HG03520 (cell line): ENCODE measurements around the gene DEXI.
"Not testable (repeated sequence)": the region's sequence is repeated elsewhere in the genome, so short reads cannot be mapped to it uniquely, and the experiment has no call there.

ENCODE experiments used
- ATAC-seq: cut with Tn5 transposase; IDR thresholded peaks from one replicate; pipeline ENCODE4 v1.9.1; 2021; ENCODE audit warnings: mild to moderate bottlenecking, moderate library complexity; ENCODE audit not compliant: unreplicated experiment

DEXI gene

GRCh38 chr16:10943064-10943353, 741 bp upstream of the DEXI start:
- no peak for ATAC-seq

GRCh38 chr16:10941935-10942351, 325 bp downstream of the DEXI start:
- ATAC-seq: not testable (repeated sequence)

- no peak for ATAC-seq
Observed at GRCh38 chr16:10941127-10941933, 938 bp downstream of the DEXI start.

GRCh38 chr16:10940501-10941079, 1.7 kb downstream of the DEXI start:
- ATAC-seq: no peak

GRCh38 chr16:10939649-10940234, 2.5 kb downstream of the DEXI start:
- ATAC-seq: no peak

- no peak for ATAC-seq
Observed at GRCh38 chr16:10938796-10939648, 3.2 kb downstream of the DEXI start.

GRCh38 chr16:10938321-10938720, 3.9 kb downstream of the DEXI start:
- no peak for ATAC-seq

- ATAC-seq: no peak
Observed at GRCh38 chr16:10937068-10937859, 5.0 kb downstream of the DEXI start.

- ATAC-seq: no peak
Observed at GRCh38 chr16:10936272-10936984, 5.8 kb downstream of the DEXI start.

- ATAC-seq: no peak
Observed at GRCh38 chr16:10935226-10935915, 6.9 kb downstream of the DEXI start.

GRCh38 chr16:10934325-10935107, 7.8 kb downstream of the DEXI start:
- no peak for ATAC-seq

GRCh38 chr16:10933865-10934264, 8.4 kb downstream of the DEXI start:
- no peak for ATAC-seq

- no peak for ATAC-seq
Observed at GRCh38 chr16:10932959-10933710, 9.1 kb downstream of the DEXI start.

- no peak for ATAC-seq
Observed at GRCh38 chr16:10931977-10932632, 10.2 kb downstream of the DEXI start.

- no peak for ATAC-seq
Observed at GRCh38 chr16:10931134-10931533, 11.1 kb downstream of the DEXI start.

- no peak for ATAC-seq
Observed at GRCh38 chr16:10930755-10931093, 11.5 kb downstream of the DEXI start.
